GM12801 (cell line): ENCODE measurements around the gene ITPKA.

Experiments
- CTCF ChIP-seq: IDR thresholded peaks from one replicate; pipeline ENCODE4 v1.5.1; 2011; ENCODE audit warnings: control low read depth; ENCODE audit not compliant: insufficient read length; ENCODE audit errors: extremely low read depth

ITPKA gene

DNA sequence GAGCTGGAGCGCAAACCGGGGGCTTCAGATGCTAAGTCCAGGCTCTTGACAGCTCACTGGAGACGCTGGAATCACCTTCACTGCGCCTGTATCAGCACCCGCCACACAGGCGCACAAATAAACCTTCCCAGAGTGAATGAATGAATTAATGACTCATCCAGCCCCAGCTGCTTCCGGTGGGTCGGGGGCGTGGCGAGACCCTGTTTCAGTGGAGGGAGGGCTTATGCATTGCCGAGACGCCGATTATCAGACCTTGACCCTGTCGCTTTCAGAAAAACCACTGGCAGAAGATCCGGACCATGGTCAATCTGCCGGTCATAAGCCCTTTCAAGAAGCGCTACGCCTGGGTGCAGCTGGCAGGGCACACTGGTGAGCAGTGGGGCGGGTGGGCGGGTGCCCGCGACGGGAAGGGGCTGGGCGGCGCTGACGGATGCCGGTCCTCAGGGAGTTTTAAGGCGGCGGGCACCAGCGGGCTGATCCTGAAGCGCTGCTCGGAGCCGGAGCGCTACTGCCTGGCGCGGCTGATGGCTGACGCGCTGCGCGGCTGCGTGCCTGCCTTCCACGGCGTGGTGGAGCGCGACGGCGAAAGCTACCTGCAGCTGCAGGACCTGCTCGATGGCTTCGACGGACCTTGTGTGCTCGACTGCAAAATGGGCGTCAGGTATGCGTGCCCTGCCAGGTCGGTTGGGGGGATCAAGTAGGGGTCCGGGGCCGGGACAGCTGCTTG is 7.7 kb downstream of the ITPKA start:
- TF ChIP-seq CTCF: no peak

DNA sequence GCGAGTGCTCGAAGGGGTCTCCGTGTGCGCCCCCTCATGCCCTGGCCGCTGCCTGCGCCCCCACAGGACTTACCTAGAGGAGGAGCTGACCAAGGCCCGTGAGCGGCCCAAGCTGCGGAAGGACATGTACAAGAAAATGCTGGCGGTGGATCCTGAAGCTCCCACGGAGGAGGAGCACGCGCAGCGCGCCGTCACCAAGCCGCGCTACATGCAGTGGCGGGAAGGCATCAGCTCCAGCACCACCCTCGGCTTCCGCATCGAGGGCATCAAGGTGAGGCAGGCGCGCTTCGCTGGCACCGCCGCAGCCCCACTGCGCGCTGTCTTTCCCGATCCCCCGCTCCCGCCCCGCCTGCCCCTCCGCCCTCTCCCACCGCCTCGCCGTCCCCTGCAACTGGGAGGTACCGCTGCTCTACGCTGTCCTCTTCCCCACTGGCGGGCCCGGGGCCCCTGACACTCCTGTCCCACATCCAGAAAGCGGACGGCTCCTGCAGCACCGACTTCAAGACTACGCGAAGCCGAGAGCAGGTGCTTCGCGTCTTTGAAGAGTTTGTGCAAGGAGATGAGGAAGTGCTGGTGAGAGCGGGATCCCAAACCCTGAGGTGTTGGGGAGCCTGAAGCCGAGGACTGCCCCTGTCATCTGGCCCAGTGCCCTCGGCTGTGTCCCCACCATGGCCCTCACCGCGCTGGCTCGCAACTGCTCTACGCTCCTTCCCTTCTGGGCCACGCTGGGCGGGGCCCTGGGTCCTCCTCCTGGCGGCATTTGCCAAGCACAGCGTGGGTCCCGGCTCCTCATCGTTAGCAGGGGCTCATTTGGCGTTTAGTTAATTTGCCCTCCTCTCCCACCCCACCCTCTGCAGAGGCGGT is 8.5 kb downstream of the ITPKA start:
- no peak for TF ChIP-seq CTCF

DNA sequence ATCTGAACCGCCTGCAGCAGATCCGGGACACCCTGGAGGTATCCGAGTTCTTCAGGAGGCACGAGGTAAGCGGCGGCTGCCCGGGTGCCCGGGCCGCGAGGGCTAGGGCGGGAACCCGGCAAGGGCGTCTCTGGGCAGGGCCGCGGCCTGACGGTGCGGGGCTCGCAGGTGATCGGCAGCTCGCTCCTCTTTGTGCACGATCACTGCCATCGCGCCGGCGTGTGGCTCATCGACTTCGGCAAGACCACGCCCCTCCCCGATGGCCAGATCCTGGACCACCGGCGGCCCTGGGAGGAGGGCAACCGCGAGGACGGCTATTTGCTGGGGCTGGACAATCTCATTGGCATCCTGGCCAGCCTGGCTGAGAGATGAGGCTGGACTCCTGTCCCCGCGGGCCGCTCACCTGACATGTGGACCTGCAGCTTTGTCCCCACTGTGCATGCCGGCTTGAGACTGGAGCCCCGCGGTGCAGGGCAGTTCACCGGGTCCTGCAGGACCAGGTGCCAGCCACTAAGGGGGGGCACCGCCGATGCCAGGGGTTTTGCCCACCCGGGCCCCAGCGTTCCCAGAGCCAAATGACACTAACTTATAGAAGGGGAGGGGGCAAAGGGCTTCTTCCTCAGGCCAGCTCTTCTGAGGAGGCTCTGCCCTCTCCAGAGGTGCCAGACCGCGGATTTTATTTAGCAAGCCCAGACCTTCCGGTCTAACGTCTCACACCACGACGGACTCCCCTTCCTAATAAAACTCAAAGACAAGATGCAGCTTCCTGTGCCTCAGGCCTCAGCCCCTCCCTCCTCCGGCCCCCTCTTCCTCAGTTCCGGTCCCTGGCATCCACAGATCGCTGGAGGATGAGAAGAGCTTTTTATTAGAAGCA is 9.4 kb downstream of the ITPKA start:
- TF ChIP-seq CTCF: no peak

- TF ChIP-seq CTCF: no peak
These were observed 10.0 kb downstream of the ITPKA start for GRCh38 chr15:41503669-41504010.

DNA sequence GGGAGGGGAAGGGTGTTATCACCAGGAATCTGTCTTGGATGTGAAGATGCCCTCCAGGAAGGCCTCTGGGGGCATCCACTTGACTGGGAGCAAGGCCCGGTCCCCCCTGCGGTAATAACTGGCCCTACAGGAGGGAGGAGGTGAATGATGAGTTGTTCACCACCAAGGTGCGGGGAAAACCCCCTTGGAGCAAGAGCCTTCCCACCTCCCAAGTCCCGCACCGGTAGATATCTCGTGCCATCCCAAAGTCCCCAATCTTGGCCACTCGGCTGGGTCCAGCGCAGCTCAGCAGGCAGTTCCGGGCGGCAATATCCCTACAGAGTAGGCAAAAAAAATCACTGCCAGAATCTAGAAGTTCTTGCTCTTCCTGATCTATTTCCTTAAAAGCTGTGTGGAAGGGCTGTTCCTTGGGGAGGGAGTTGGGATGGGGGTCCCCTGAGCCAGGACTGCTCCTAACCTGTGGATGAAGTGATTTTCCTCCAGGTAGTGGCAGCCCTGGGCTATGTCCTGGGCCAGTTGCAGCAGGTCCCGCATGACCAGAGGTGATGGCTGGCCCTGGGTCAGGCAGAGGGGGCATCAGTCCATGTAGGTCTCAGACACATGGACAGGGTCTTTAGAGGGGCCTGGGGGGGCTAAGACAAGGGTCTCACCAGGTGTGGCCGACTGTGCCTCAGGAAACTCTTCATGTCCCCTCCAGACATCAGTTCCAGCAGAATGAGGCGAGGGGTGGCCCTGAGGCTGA is 11.2 kb downstream of the ITPKA start:
- no peak for TF ChIP-seq CTCF

DNA sequence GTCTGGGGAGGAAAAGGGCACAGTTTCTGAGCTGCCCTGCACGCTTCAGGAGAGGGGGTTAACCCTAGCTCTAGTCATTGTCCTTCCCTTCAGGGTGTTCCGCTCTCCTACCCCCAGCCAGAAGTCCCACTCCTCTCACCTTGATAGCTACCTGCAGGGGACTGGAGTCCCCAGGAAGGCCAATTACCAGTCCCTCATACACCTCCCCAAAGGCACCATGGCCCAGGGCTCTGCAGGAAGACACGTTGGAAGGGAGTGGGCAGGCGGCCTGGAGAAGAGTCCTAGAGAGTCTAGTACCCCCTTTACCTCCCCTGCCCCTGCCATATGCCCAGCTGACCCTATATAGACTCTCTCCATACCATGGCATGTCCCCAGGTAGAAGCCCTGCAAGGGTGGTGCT is 12.1 kb downstream of the ITPKA start:
- no peak for TF ChIP-seq CTCF
